Stimulated activated CD8-positive, alpha-beta memory T cell treated with anti-CD3 and anti-CD28 coated beads, Interleukin-7, amount 100 ng/mL, for 48 hours (primary cell): ENCODE results near the gene GFY.
A peak's percentile ranks its signal among the peaks of the same experiment; 100 is the strongest.

Experiments used
- DNase-seq, 2 donors: peaks; one replicate each; pipeline ENCODE4 v3.0.0-alpha.2; 2020; ENCODE audit warnings: low read depth in 1 of 2; ENCODE audit errors: extremely low read depth in 1 of 2

The GFY gene

DNA sequence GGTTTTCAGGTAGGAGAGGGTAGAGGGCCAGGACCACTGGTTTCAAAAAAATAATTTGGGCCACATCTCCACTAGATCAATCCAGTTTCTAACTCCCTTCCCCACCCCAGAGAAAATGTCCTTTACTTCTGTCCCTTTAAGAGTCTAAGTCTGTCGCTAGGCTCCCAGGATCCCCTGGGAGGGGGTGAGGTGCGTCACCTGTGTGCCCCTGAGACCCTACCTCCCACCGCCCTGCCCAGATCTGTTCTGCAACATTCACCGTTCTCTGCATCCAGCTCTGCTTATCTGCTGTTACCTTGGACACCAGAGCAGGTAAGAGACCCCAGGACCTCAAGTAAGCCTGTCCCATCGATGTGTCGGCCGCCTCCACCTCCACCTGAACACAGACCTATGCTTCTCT, at the start of gene GFY:
GFY (plus strand) TSS at position 211 of the 400 bp plus-strand sequence. CDS start 1,043 bp downstream, outside the sequence.
- DNase-seq = no peak

DNA sequence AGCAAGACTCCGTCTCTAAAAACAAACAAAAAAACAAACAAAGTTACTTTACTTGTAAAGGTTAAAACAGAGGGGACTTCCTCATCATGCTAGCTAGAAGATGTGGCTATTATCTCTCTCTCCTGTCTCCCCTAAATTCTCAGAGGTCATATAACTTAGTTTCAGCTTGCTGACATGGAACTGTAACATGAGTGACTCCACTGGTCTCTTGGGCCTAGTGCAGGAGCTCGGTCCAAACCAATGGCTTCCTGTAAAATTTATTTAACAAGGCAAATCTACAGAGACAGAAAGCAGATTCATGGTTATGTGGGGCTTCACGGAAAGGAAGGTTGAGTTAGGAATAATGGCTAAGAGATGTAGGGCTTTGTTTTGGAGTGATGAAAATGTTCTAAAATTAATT, 46.7 kb upstream of the GFY start:
- DNase-seq = no peak

DNA sequence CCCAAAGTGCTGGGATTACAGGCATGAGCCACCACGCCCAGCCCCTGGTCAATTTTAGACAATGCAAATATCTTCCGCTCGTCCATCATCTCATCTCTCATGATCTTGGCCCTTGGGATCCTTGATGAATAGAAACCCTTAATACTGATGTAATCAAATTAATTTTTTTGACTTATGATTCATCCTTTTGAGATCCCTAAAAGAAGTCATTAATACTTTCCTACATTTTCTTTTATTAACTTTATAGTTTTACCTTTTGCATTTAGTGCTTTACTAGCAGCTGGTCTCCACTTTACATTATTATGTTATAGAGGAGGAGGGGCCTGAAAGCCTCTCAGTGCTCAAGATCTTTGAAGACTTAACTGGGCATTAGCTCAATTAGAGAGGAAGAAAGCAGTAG, 44.8 kb upstream of the GFY start:
- DNase-seq = no peak

- no peak for DNase-seq
Measured at GRCh38 chr19:49382639-49383038, 42.5 kb upstream of the GFY start.

GRCh38 chr19:49383599-49383998, 41.6 kb upstream of the GFY start:
- DNase-seq = no peak

DNA sequence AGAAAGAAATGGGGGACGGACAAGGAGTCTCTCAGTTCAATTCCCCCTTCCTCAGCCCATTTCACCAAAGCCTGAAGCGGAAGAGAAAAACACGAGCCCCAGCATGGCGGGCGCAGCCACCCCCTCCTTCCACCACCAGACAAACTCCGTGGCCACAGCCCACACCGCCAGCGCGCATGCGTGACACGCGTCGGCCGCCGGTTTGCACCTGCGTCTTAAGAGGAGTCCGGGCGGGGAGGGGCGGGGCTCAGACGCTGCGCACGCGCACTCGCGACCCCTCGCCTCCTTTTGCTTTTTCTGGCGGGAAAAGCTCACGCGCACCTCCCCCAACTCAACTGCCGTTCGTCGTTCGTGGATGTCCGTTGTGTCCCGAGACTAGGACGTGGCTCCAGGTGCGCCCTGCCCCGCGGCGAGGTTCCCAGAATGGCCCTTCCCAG, 37.2 kb upstream of the GFY start, which contains the start of gene KASH5:
KASH5 (plus strand) TSS at position 314 of the 437 bp plus-strand sequence. CDS start 2,635 bp downstream, outside the sequence.
- peak; percentile 64 to 86 for DNase-seq

- no peak for DNase-seq
Measured at GRCh38 chr19:49389406-49389805, 35.8 kb upstream of the GFY start.

- DNase-seq = no peak
Measured at GRCh38 chr19:49390131-49390928, 34.9 kb upstream of the GFY start.

DNA sequence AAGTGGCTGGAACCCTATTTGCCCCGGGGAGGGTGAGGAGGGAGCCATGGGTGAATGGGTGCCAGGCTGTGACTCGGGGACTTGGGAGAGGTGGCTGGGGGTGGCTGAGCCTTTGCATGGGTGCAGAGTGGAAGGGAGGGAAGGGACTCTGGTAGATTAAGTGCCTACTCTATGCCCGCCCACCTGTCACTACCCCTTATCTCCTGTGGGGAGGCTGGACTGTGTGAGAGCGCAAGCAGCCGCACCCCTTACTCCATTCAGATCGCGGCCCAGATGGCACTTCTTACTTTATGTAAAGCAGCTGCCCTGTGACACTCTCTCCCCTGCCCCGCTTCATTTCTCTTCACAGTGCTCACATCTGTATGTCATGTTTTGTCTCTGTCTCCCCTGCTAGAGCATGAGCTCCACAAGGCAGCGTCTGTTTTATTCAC, 34.2 kb upstream of the GFY start:
- DNase-seq = no peak

- DNase-seq = peak; percentile 39 to 55
Measured at GRCh38 chr19:49391581-49392399, 33.4 kb upstream of the GFY start.

GRCh38 chr19:49393881-49394280, 31.3 kb upstream of the GFY start:
- DNase-seq = no peak

- no peak for DNase-seq
Measured at GRCh38 chr19:49395581-49396407, 29.4 kb upstream of the GFY start.

- DNase-seq = no peak
Measured at GRCh38 chr19:49396738-49397505, 28.3 kb upstream of the GFY start.

- no peak for DNase-seq
Measured at GRCh38 chr19:49398001-49398615, 27.1 kb upstream of the GFY start.

DNA sequence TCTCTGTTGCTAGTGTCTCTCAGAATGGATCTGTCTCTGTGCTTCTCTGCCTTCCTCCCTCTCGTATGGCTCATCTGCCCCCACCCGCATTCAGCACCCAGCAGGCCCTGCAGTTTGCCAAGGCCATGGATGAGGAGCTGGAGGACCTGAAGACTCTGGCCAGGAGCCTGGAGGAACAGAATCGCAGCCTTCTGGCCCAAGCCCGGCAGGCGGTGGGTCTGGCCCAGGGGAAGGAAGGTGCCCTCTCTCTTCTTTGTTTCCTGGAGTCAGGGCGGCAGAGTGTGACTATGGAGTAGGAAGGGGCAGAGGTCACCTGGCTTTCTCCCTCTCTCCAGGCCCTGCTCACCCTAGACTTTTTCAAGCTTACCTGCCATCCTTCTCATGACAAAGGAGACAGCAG, 26.3 kb upstream of the GFY start:
- no peak for DNase-seq

GRCh38 chr19:49400029-49400428, 25.2 kb upstream of the GFY start:
- no peak for DNase-seq

- DNase-seq = no peak
Measured at GRCh38 chr19:49403404-49404187, 21.6 kb upstream of the GFY start.

GRCh38 chr19:49407079-49407478, 18.1 kb upstream of the GFY start:
- no peak for DNase-seq

DNA sequence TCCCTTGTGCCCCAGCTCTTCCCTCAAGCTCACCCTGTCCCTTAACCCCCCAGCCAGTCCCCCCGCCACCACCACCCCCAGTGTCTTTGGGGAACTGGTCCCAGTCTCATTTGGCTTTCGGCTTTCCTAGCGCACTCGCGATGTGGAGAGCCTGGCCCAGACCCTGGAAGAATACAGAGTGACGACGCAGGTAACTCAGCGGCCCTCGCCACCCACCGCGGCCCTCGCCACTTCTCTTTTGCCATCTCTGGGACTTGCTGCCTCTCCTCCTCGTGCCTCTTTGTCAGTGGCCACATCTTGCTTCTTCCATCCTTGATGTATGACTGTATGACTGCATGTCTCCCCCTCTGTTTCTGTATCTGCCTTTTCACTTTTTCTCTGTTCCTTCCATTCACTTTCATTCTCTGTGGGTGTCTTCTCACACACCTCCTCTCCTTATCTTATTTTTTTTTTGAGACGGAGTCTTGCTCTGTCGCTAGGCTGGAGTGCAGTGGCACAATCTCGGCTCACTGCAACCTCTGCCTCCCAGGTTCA, 17.6 kb upstream of the GFY start:
- no peak for DNase-seq
